Trophoblast cell (in vitro differentiated cells and primary cell): ENCODE measurements around the gene ANKRD1.

Experiments used
- DNase-seq, 2 donors: peaks; one replicate each; pipeline ENCODE4 v3.0.0-alpha.2; 2016
- H2AFZ ChIP-seq: 2 replicates; pipeline ENCODE4 v1.6.1; 2013; ENCODE audit warnings: low read length, moderate library complexity, mild to moderate bottlenecking; ENCODE audit not compliant: insufficient read depth, poor library complexity
- H2AK5ac ChIP-seq: 2 replicates; pipeline ENCODE4 v1.6.1; 2013; ENCODE audit warnings: mild to moderate bottlenecking, low read length
- H2BK120ac ChIP-seq: 2 replicates; pipeline ENCODE4 v1.6.1; 2013; ENCODE audit warnings: low read length, mild to moderate bottlenecking, moderate library complexity; ENCODE audit not compliant: insufficient read depth, poor library complexity
- H2BK12ac ChIP-seq: 2 replicates; pipeline ENCODE4 v1.6.1; 2013; ENCODE audit warnings: mild to moderate bottlenecking, low read length, moderate library complexity
- H2BK5ac ChIP-seq: 2 replicates; pipeline ENCODE4 v1.6.1; 2013; ENCODE audit warnings: low read length, low read depth, moderate library complexity, mild to moderate bottlenecking; ENCODE audit not compliant: poor library complexity
- H3K14ac ChIP-seq: 2 replicates; pipeline ENCODE4 v1.6.1; 2013; ENCODE audit warnings: mild to moderate bottlenecking, low read length
- H3K18ac ChIP-seq: 2 replicates; pipeline ENCODE4 v1.6.1; 2013; ENCODE audit warnings: mild to moderate bottlenecking, low read length
- H3K23ac ChIP-seq: 2 replicates; pipeline ENCODE4 v1.6.1; 2013; ENCODE audit warnings: low read length
- H3K27ac ChIP-seq: 2 replicates; pipeline ENCODE4 v1.5.1; 2013; ENCODE audit warnings: low read depth, mild to moderate bottlenecking, inconsistent platforms, low read length, moderate library complexity
- H3K27me3 ChIP-seq: 2 replicates; pipeline ENCODE4 v1.6.1; 2013; ENCODE audit warnings: inconsistent platforms, mild to moderate bottlenecking, low read length, moderate library complexity; ENCODE audit not compliant: insufficient read depth
- H3K36me3 ChIP-seq, 2 experiments: 1 replicate in 1 of 2; 2 replicates in 1 of 2; pipeline ENCODE4 v1.6.1; 2013; ENCODE audit warnings: low read length in 2 of 2, mild to moderate bottlenecking in 2 of 2, moderate library complexity in 1 of 2; ENCODE audit not compliant: insufficient read depth in 2 of 2, control insufficient read depth in 1 of 2
- H3K4ac ChIP-seq: 2 replicates; pipeline ENCODE4 v1.6.1; 2013; ENCODE audit warnings: low read depth, mild to moderate bottlenecking, low read length, moderate library complexity
- H3K4me1 ChIP-seq, 2 experiments: 1 replicate in 1 of 2; 2 replicates in 1 of 2; pipeline ENCODE4 v1.6.1; 2013; ENCODE audit warnings: low read length in 2 of 2, mild to moderate bottlenecking in 2 of 2, moderate library complexity in 1 of 2; ENCODE audit not compliant: insufficient read depth in 2 of 2, control insufficient read depth in 1 of 2
- H3K4me2 ChIP-seq: 2 replicates; pipeline ENCODE4 v1.6.1; 2013; ENCODE audit warnings: inconsistent platforms, mild to moderate bottlenecking, low read length, moderate library complexity
- H3K4me3 ChIP-seq: 2 replicates; pipeline ENCODE4 v1.5.1; 2013; ENCODE audit warnings: mild to moderate bottlenecking, low read depth, low read length, inconsistent platforms
- H3K79me1 ChIP-seq: one replicate; pipeline ENCODE4 v1.6.1; 2013; ENCODE audit warnings: low read length
- H3K79me2 ChIP-seq: 2 replicates; pipeline ENCODE4 v1.6.1; 2013; ENCODE audit warnings: low read length, mild to moderate bottlenecking; ENCODE audit not compliant: control insufficient read depth, insufficient read depth, poor library complexity
- H3K9ac ChIP-seq: 2 replicates; pipeline ENCODE4 v1.6.1; 2013; ENCODE audit warnings: mild to moderate bottlenecking, low read length
- H3K9me3 ChIP-seq: 2 replicates; pipeline ENCODE4 v1.6.1; 2013; ENCODE audit warnings: low read depth, mild to moderate bottlenecking, control low read depth, inconsistent platforms, low read length; ENCODE audit not compliant: insufficient read depth
- H4K12ac ChIP-seq: 2 replicates; pipeline ENCODE4 v1.6.1; 2013; ENCODE audit warnings: low read depth, mild to moderate bottlenecking, low read length, moderate library complexity
- H4K8ac ChIP-seq: 2 replicates; pipeline ENCODE4 v1.6.1; 2013; ENCODE audit warnings: low read depth, mild to moderate bottlenecking, low read length, moderate library complexity
- H4K91ac ChIP-seq: one replicate; pipeline ENCODE4 v1.6.1; 2013; ENCODE audit warnings: low read depth, mild to moderate bottlenecking, low read length, moderate library complexity
- WGBS: extraction: QIAGEN DNeasy Blood & Tissue Kit; methylation state at CpG from one replicate; pipeline ENCODE4 v1.1.7; 2013; ENCODE audit warnings: missing lambda C conversion rate; ENCODE audit not compliant: insufficient read length, insufficient coverage; ENCODE audit errors: extremely low coverage; 5-methylcytosine and 5-hydroxymethylcytosine counted together

ANKRD1 gene

GRCh38 chr10:90889636-90890035 is 31.3 kb downstream of the ANKRD1 start:
- Histone ChIP-seq H3K27ac (no peak overlapping the region), H3K9ac (no peak overlapping the region), H2BK5ac (no peak overlapping the region), H3K79me2 (no peaks in the 10 kb centered on the region), H2AFZ (no peak overlapping the region), H4K8ac (no peak overlapping the region), H3K4ac (no peak overlapping the region), H3K23ac (no peak overlapping the region), H3K36me3 (peaks cover 11 to 18% of the 10 kb centered on the region in 2 experiments), H3K18ac (no peak overlapping the region), H2AK5ac (no peak overlapping the region), H3K9me3 (no peaks in the 10 kb centered on the region), H4K91ac (no peak overlapping the region), H2BK120ac (no peak overlapping the region), H2BK12ac (no peak overlapping the region), H3K4me2 (no peak overlapping the region), H3K27me3 (no peaks in the 10 kb centered on the region), H4K12ac (no peak overlapping the region), H3K14ac (no peak overlapping the region), H3K4me3 (no peak overlapping the region), H3K79me1 (no peaks in the 10 kb centered on the region), H3K4me1 (no peaks in the 10 kb centered on the region)
- WGBS, result no CpG with 5 or more reads among the region's 1 CpG
- DNase-seq, result no peak

- Histone ChIP-seq H2AFZ (no peak overlapping the region), H3K27me3 (no peaks in the 10 kb centered on the region), H3K4me2 (no peak overlapping the region), H2AK5ac (no peak overlapping the region), H3K18ac (no peak overlapping the region), H3K36me3 (peaks cover 11 to 17% of the 10 kb centered on the region in 2 experiments), H3K27ac (no peak overlapping the region), H3K79me1 (no peaks in the 10 kb centered on the region), H4K91ac (no peak overlapping the region), H3K4ac (no peak overlapping the region), H2BK120ac (no peak overlapping the region), H3K79me2 (no peaks in the 10 kb centered on the region), H3K4me3 (no peak overlapping the region), H3K14ac (no peak overlapping the region), H3K4me1 (no peaks in the 10 kb centered on the region), H2BK5ac (no peak overlapping the region), H4K8ac (no peak overlapping the region), H3K9ac (no peak overlapping the region), H3K9me3 (no peaks in the 10 kb centered on the region), H3K23ac (no peak overlapping the region), H2BK12ac (no peak overlapping the region), H4K12ac (no peak overlapping the region)
- DNase-seq, result no peak
- no CpG with 5 or more reads among the region's 6 CpGs for WGBS
These were observed 32.5 kb downstream of the ANKRD1 start for GRCh38 chr10:90888387-90888786.

GRCh38 chr10:90887555-90887954 is 33.3 kb downstream of the ANKRD1 start:
- H3K4ac ChIP-seq, result no peak overlapping the region
- H3K27ac ChIP-seq, result no peak overlapping the region
- H3K4me3 ChIP-seq, result no peak overlapping the region
- no peaks in the 10 kb centered on the region for H3K79me2 ChIP-seq
- no peaks in the 10 kb centered on the region for H3K79me1 ChIP-seq
- H3K9ac ChIP-seq, result no peak overlapping the region
- H3K27me3 ChIP-seq, result no peaks in the 10 kb centered on the region
- WGBS, result no CpG with 5 or more reads among the region's 6 CpGs
- H3K9me3 ChIP-seq, result no peaks in the 10 kb centered on the region
- H3K14ac ChIP-seq, result no peak overlapping the region
- no peak overlapping the region for H4K8ac ChIP-seq
- DNase-seq, result no peak
- no peak overlapping the region for H4K91ac ChIP-seq
- H2AFZ ChIP-seq, result no peak overlapping the region
- no peak overlapping the region for H4K12ac ChIP-seq
- H3K4me1 ChIP-seq, result no peaks in the 10 kb centered on the region
- no peak overlapping the region for H2BK5ac ChIP-seq
- H3K23ac ChIP-seq, result no peak overlapping the region
- H3K36me3 ChIP-seq, result peaks cover 11 to 17% of the 10 kb centered on the region in 2 experiments
- H2AK5ac ChIP-seq, result no peak overlapping the region
- H3K4me2 ChIP-seq, result no peak overlapping the region
- no peak overlapping the region for H2BK120ac ChIP-seq
- H2BK12ac ChIP-seq, result no peak overlapping the region
- no peak overlapping the region for H3K18ac ChIP-seq

- no peak overlapping the region for H4K12ac ChIP-seq
These were observed 35.7 kb downstream of the ANKRD1 start for GRCh38 chr10:90885176-90885575.

More at GRCh38 chr10:90885176-90885575, 35.7 kb downstream of the ANKRD1 start:
- Histone ChIP-seq H3K4me3 (no peak overlapping the region), H3K36me3 (peaks cover 15 to 20% of the 10 kb centered on the region in 2 experiments), H3K9me3 (no peaks in the 10 kb centered on the region), H3K4ac (no peak overlapping the region), H2AFZ (no peak overlapping the region), H2BK120ac (no peak overlapping the region), H4K8ac (no peak overlapping the region), H3K4me2 (no peak overlapping the region), H3K14ac (no peak overlapping the region), H2BK12ac (no peak overlapping the region), H3K18ac (no peak overlapping the region), H3K79me2 (no peaks in the 10 kb centered on the region), H3K4me1 (no peaks in the 10 kb centered on the region), H3K27ac (no peak overlapping the region), H2BK5ac (no peak overlapping the region), H2AK5ac (no peak overlapping the region), H3K9ac (no peak overlapping the region), H3K23ac (no peak overlapping the region), H3K79me1 (no peaks in the 10 kb centered on the region), H3K27me3 (no peaks in the 10 kb centered on the region), H4K91ac (no peak overlapping the region)
- DNase-seq, result peak; percentile 15 to 19
- no CpG with 5 or more reads among the region's 1 CpG for WGBS
